ENCODE results near the gene CD300A.

The CD300A gene

GRCh38 chr17:74513987-74514631 lies 47.7 kb downstream of the CD300A start:
- TF ChIP-seq CTCF (IDR thresholded peaks at IDR 0.05), result no peak

- TF ChIP-seq CTCF (IDR thresholded peaks at IDR 0.05), result no peak
Observed at GRCh38 chr17:74514632-74515334, 48.3 kb downstream of the CD300A start.

- TF ChIP-seq CTCF (IDR thresholded peaks at IDR 0.05), result no peak
Observed at GRCh38 chr17:74515941-74516340, 49.5 kb downstream of the CD300A start.

DNA sequence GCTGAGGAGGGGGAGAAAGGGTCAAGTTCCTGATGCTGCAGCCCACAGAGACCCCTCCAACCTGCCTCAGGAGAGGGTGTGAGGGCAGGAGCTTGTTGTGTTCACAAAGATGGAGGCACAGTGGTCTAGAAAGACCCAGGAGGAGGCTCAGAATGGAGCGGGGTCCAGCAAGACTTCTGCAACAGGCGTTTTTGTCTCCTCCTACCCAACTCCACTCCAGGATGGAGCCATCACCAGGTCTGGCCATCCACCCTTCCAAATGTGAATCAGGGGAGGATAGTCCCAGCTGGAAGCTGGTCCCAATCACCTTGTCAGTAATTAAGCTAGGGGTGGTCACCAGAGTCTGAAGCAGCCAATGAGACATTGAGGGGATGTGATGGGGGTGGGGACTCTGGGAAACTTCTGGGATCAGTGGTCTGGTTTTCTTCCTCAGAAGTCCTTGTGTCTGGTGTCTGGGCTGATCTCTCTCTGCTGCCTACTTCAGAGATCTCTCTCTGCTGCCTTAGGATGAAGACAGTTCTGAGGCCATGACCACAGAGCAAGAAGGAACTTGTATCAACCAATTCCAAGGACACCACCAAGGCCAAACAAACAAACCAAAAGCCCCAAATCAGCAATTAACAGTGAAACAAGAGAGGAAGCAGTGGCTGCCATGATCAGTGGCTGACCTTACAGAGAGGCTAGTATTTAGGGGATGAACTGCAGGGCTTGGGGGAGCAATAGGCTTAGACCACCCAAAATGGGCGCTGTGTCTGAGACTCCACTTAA lies 50.3 kb downstream of the CD300A start:
- no peak for TF ChIP-seq CTCF (IDR thresholded peaks at IDR 0.05)

DNA sequence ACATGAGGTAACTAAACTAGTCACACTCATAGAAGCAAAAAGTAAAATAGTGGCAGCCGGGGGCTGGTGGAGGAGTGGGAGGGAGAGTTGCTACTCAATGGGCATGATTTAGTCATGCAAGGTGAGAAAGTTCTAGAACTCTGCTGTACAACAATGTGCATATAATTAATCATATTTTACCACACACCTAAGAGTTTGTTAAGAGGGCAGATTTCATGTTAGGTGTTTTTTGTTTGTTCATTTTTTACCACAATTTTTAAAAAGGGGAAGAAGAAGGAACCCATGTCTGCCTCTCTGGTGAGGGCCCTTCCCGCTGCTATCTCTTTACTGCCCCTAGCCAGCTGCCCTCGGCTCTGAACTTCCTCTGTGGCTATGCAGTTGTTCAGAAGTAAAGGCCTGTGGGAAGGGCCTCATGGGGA lies 53.6 kb downstream of the CD300A start:
- no peak for TF ChIP-seq CTCF (IDR thresholded peaks at IDR 0.05)

GRCh38 chr17:74520790-74521480 lies 54.5 kb downstream of the CD300A start:
- TF ChIP-seq CTCF (IDR thresholded peaks at IDR 0.05), result no peak

GRCh38 chr17:74521701-74522201 lies 55.3 kb downstream of the CD300A start:
- no peak for TF ChIP-seq CTCF (IDR thresholded peaks at IDR 0.05)

All from LNCAP (cell line).